ENCODE results near the gene OGFOD1. TPM values are rescaled to one million over a fixed set of nuclear protein-coding genes. Genes with fewer than 3 reads are reported as not detected.
A peak's percentile ranks its signal among the peaks of the same experiment; 100 is the strongest.

Gene OGFOD1
- total and polyA plus RNA-seq, 9 of the 15 experiments (the other 6 are each of a cell fraction or from before 2014, with no cell fraction given), result 60.4 to 134 (median 85.8) TPM

GRCh38 chr16:56519459-56520250 lies 68.3 kb downstream of the OGFOD1 start, which contains the start of gene BBS2 (continued):
- TF ChIP-seq POLR3G (IDR thresholded peaks at IDR 0.05; ENCODE audit: extremely low read depth, insufficient read length, insufficient replicate concordance) (no peak), L3MBTL2 (IDR thresholded peaks at IDR 0.05) (peak; percentile 43; the same call in 1 of the 2 replicates), NCOR1 (IDR thresholded peaks at IDR 0.05) (no peak), IFI16 (CRISPR knock-in tag; IDR thresholded peaks at IDR 0.05) (no peak), ZNF75A (CRISPR knock-in tag; IDR thresholded peaks at IDR 0.05) (no peak), ZBTB26 (CRISPR knock-in tag; IDR thresholded peaks at IDR 0.05) (no peak), ZNF324 (CRISPR knock-in tag; IDR thresholded peaks at IDR 0.05) (no peak), PTTG1 (tag; IDR thresholded peaks at IDR 0.05; ENCODE audit: low read depth) (no peak), KDM5B (IDR thresholded peaks at IDR 0.05; ENCODE audit: insufficient replicate concordance, low read depth, low read length) (peak; percentile 82), PBX2 (CRISPR knock-in tag; IDR thresholded peaks at IDR 0.05; ENCODE audit: low read depth) (no peak), PBX2 (tag; conservative IDR thresholded peaks at IDR 0.05; ENCODE audit: low read depth) (no peak), HEY1 (CRISPR knock-in tag; IDR thresholded peaks at IDR 0.05; ENCODE audit: borderline replicate concordance) (no peak), SIRT6 (IDR thresholded peaks at IDR 0.05; ENCODE audit: low read depth, low read length) (no peak), TCF3 (CRISPR knock-in tag; IDR thresholded peaks at IDR 0.05) (no peak), ZNF639 (CRISPR knock-in tag; conservative IDR thresholded peaks at IDR 0.05 in 1 of 2, IDR thresholded peaks at IDR 0.05 in 1 of 2) (no peak), MYNN (IDR thresholded peaks at IDR 0.05) (no peak), MYNN (CRISPR knock-in tag; IDR thresholded peaks at IDR 0.05) (no peak), NR3C1 (CRISPR knock-in tag; IDR thresholded peaks at IDR 0.05) (no peak), PRPF4 (IDR thresholded peaks at IDR 0.05; ENCODE audit: insufficient read depth, low read depth, low read length, poor library complexity, severe bottlenecking) (no peak), ELF1 (tag; IDR thresholded peaks at IDR 0.05) (no peak), NKRF (IDR thresholded peaks at IDR 0.05; ENCODE audit: borderline replicate concordance) (peak; percentile 62; the same call in 1 of the 2 replicates), ZNF24 (IDR thresholded peaks at IDR 0.05) (no peak)
